ENCODE results near the gene FREY1. TPM values are rescaled to one million over a fixed set of nuclear protein-coding genes. Genes with fewer than 3 reads are reported as not detected.

The FREY1 gene
- total RNA-seq, 2 donors from 2014 or later: 0.47 to 0.50 TPM

DNA sequence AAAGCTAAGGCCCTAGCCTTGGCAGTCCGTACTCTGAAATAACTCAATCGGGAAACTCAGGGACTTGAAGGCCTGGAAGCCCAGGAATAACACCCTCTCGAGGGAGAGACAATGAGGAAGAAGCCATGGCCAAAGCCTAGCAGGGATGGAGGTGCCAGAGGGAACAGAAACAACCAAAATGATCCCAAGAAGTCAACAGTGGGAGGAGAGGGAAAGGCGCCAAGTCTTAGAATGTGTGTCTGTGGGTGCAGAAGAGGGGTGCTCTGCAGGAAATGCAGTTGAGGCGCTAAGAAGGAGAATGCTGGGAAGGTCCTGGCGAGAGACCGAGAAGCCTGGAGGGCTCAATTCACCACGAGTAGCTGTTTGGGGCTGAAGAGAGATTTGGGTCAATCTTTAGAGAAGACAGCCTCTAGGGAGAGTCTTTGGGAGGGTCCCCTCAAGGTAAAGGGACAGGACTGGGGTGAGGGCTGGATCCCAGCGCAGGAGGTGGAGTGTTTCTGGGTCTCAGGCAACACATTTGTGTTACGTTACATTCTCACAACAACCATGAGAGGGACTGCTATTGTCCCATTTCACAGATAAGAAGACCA lies 22.4 kb downstream of the FREY1 start:
- DNase-seq (no peak), ATAC-seq (no peak)
- intact Hi-C loops (cut with DNase I): no loop called here

- DNase-seq (no peak), ATAC-seq (no peak)
- intact Hi-C loops (cut with DNase I): no loop called here
These were observed 25.2 kb downstream of the FREY1 start for GRCh38 chr11:45881708-45882368.

- DNase-seq (no peak), ATAC-seq (no peak)
- intact Hi-C loops (cut with DNase I): no loop called here
These were observed 26.1 kb downstream of the FREY1 start for GRCh38 chr11:45880772-45881570.

GRCh38 chr11:45879803-45880686 lies 27.0 kb downstream of the FREY1 start:
- intact Hi-C loops (cut with DNase I): no loop called here
- ATAC-seq (no peak), DNase-seq (no peak)

GRCh38 chr11:45877845-45878244 lies 29.2 kb downstream of the FREY1 start:
- intact Hi-C loops (cut with DNase I): no loop called here
- ATAC-seq: no peak

GRCh38 chr11:45877221-45877620 lies 29.9 kb downstream of the FREY1 start:
- intact Hi-C loops (cut with DNase I): no loop called here
- no peak for DNase-seq
- no peak for ATAC-seq

More at GRCh38 chr11:45877845-45878244, 29.2 kb downstream of the FREY1 start:
- DNase-seq: no peak

- DNase-seq (no peak), ATAC-seq (no peak)
- intact Hi-C loops (cut with DNase I): no loop called here
These were observed 30.7 kb downstream of the FREY1 start for GRCh38 chr11:45876401-45876800.

GRCh38 chr11:45872651-45873356 lies 34.3 kb downstream of the FREY1 start:
- DNase-seq: peak; percentile 42

DNA sequence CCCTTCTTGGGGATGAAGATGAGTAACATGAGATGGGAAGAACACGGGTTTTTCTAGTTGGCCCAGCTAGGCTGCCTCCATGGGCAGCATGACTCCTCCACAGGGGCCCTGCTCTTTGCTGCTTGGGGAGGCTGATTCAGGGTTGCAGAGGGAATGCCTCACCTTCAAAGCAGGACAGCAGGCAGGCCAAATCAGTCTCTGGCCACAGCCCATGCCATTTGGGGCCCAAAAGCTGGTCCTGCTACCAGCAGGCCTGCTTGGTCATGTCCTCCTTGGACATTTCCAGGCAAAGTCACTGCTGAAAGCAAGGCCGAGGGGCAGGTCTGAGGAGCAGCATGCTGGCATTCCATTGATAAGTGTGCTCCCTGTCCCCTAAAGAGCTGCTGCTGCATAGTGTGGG lies 35.4 kb downstream of the FREY1 start:
- no peak for DNase-seq
- no peak for ATAC-seq
- intact Hi-C loops (cut with DNase I): no loop called here

More at GRCh38 chr11:45872651-45873356, 34.3 kb downstream of the FREY1 start:
- ATAC-seq: peak; percentile 63 to 72
- intact Hi-C loops (cut with DNase I): no loop called here

- intact Hi-C loops (cut with DNase I): no loop called here
- ATAC-seq (no peak), DNase-seq (no peak)
These were observed 36.4 kb downstream of the FREY1 start for GRCh38 chr11:45870706-45871105.

GRCh38 chr11:45869551-45869950 lies 37.5 kb downstream of the FREY1 start:
- DNase-seq (no peak), ATAC-seq (no peak)

DNA sequence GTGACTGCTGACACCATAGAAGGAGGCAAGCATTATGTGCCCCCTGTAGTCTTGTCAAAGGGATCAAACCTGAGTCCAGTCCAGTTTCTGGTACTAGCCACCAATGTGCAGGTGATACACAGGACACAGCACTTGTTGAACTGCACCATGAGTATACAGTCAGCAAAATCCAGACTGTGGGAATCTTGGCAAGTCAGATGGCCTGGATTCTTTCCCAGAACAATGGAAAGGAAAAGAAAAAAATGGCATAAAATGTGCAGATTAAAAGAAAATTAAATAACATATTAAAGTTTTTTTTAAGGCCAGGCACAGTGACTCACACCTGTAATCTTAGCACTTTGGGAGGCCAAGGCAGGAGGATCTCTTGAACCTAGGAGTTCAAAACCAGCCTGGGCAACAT lies 43.0 kb downstream of the FREY1 start:
- intact Hi-C loops (cut with DNase I): no loop called here
- no peak for ATAC-seq
- no peak for DNase-seq

More at GRCh38 chr11:45869551-45869950, 37.5 kb downstream of the FREY1 start:
- intact Hi-C loops (cut with DNase I): no loop called here

- intact Hi-C loops (cut with DNase I): no loop called here
- ATAC-seq (no peak), DNase-seq (no peak)
These were observed 46.1 kb downstream of the FREY1 start for GRCh38 chr11:45860764-45861510.

DNA sequence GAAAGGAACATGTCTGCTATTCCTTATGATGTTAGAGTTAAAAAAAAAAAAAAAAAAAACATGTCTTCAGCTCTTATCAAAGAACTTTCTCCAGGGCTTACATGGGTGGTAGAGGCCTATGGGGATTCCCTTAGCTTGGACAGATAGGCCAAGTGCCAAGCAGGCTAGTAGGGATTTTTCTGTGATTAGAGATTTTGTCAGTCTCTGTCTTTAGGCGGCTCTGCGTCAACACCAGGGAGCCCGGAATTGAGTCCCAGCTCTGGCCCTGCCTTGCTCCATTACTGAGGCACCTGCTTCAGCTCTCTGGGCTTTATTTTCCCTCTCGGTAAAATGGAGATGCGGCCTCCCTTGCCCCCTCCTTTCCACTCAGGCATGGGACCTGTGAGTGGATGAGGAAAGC lies 46.7 kb downstream of the FREY1 start:
- ATAC-seq: no peak
- no peak for DNase-seq
- intact Hi-C loops (cut with DNase I): no loop called here

DNA sequence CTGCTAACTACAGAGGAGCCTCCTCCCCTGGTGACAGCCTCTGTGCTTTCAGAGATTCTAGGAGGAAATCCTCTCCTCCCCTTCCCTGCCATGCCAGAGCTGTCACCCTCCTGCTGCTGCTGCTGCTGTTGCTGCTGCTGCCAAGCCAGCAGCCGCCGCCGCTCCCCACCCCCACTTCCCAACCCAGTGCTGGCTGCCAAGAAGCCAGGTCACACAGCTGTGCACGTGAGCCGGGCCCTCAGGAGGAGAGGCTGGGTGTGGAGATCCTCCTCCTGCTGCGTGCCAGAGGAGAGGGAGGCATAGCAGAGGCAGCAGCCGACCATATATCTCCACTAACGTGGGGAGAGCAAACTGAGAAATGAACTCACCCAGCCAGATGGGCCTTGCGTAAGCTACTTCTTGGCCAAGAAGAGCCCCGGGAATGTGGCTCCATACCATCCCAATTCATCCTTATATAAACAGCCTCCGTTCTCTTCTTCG lies 47.4 kb downstream of the FREY1 start:
- ATAC-seq (peak; percentile 86 to 89), DNase-seq (peak; percentile 93)
- intact Hi-C loops (cut with DNase I): no loop called here

GRCh38 chr11:45858751-45859398 lies 48.2 kb downstream of the FREY1 start:
- no peak for ATAC-seq
- intact Hi-C loops (cut with DNase I): no loop called here
- DNase-seq: no peak

DNA sequence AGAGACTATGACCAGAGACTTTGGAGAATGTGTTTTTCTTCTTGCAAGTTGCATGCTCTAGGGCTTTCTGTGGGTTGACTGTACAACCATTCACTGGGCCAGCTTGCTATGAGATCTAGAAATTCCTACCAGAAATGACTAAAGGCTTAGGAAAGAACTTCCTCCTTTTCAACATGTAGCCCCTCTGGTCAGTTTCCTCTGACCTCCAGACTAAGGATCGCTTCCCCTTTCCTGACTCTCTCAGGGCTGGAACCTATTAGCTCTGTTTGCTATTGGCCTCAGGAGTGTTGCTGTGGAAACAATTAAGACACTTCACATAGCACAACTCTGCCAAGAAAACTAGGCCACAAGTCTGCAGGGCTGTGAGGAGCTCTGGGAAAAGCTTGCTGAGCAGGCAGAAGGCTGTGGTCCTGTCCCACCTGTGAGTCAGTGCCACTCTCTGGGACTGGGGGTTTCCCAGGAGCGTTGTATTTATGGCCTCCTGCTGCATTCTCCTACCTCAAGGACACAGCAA lies 49.1 kb downstream of the FREY1 start:
- DNase-seq (peak; percentile 54), ATAC-seq (peak; percentile 58 to 70)
- intact Hi-C loops (cut with DNase I): no loop called here

All from left cardiac atrium (tissue), 4 donors.